NCI-H345 (cell line): ENCODE data around the gene SERPINE1.
"Not testable (repeated sequence)": the region's sequence is repeated elsewhere in the genome, so short reads cannot be mapped to it uniquely, and the experiment has no call there.

ENCODE experiments used
- DNase-seq: peaks from one replicate; lab custom pipeline; 2025; lab: John Stamatoyannopoulos, UW

Gene SERPINE1

DNA sequence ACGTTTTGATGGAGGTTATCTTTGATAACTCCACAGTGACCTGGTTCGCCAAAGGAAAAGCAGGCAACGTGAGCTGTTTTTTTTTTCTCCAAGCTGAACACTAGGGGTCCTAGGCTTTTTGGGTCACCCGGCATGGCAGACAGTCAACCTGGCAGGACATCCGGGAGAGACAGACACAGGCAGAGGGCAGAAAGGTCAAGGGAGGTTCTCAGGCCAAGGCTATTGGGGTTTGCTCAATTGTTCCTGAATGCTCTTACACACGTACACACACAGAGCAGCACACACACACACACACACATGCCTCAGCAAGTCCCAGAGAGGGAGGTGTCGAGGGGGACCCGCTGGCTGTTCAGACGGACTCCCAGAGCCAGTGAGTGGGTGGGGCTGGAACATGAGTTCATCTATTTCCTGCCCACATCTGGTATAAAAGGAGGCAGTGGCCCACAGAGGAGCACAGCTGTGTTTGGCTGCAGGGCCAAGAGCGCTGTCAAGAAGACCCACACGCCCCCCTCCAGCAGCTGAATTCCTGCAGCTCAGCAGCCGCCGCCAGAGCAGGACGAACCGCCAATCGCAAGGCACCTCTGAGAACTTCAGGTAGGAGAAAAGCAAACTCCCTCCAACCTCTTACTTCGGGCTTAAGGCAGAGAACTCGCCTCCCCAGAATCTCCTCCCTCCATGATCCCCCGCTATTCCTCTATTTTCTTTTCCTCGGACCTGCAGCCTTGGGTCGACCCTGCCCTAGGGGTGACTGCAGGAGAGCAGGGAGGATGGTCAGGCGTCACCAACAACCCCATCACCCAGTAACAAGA is at the start of gene SERPINE1:
Gene SERPINE1, plus strand, starts transcription at position 454 of the 809 bp plus-strand sequence. CDS start 1,290 bp downstream, outside the sequence.
- DNase-seq: peak; percentile 29

DNA sequence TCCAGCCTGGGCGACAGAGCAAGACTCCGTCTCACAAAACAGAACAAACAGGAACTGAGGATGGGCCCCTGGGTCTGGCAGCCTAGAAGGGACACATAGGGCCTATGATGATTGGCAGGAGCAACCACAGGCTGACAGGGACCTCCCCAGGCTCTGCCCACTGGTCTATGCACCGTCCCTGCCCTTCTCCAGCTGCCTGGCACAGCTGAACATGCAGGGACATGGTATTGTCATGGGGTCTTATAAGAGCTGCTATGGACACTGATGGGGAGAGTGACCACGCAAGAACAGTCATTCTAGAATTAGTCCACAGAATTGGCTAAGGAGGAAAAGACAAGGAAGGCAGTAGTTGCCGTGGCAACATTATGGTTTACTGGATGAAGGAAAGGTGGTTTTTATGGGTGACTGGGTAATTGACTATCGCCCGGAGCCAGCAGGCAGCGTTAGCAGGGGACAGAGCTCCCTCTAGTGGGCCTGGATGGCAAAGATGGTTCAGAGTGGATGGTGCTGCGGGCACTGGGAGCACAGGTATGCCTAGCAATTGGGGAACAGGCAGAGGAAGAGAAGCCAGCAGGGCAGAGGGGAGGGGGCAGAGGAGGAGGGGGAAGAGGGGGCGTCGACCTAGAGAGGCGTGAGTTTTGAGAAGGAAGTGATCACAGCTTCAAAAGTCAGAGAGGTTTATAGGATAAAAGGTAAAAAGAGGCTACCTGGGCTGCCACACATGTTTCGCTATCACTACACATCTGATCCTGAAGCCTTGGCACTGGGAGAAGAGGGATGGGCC is 49.4 kb upstream of the SERPINE1 start:
- peak; percentile 71 for DNase-seq

DNA sequence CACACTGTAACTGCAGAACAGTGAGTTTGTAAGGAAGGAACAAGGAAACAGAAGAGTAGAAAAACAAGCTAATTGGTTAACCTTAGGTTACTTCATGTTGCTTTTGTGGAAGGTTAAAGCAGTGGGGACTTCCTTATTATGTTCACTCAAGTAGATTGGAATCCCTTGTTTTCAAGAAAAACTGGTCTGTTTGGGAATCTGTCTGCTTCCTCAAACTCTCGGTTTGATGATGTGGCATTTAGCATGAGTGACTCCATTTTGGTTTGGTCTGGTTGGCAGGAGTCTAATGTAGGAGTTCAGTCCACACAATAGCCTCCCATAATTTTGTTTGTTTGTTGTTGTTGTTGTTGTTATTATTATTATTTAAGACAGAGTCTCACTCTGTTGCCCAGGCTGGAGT is 45.5 kb upstream of the SERPINE1 start:
- no peak for DNase-seq

DNA sequence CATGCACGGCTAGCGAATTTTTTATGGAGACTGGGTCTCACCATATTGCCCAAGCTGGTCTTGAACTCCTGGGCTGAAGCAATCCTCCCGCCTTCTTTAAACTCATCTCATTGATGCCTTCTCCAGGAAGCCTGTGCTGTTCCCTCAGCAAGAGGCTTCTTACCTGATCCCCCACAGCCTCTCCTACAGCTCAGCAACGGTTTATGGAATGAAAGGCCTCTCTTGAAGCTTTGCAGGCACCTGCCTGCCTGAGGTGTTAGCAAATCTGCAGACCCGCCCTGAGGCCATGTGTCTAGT is 42.1 kb upstream of the SERPINE1 start:
- DNase-seq: no peak

DNA sequence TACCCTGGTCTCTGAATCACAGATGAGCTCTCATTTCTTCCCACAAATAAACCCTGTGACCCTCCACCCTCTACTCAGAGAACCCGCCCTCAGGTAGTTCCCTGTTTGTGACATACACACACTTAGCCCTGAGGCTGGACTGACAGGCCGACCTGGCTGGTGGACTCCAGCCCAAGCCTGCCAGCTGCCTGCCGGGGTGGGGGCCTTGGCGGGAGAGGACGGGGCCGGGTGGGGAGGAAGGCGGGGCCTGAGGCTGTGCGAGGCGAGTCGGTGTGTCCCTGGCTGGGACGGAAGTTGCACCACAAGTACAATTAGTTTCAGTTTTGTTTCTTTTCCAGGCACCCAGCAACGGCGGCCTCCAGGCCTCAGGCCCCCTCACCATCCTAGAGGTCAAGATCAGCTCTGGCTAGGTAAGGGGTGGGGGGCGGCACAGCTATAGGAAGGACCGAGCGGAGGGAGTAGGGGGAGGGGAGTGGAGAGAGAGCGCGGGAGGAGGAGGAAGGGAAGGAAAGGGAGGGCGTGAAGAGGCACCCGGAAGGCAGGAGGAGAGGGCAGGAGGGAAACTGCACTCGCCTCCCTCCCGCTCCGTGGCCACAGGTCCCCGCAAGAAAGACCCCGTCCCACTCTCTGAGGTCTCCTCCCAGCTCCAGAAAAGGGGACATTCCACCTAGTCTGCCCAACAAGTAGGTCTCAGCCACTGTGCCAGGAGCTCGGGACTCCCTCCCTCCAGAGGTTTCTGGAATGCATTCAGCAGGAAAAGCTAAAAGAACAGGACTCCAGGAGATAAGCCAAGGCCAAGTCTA is 41.5 kb upstream of the SERPINE1 start, which contains the start of gene TRIM56:
Gene TRIM56, plus strand, starts transcription at position 320 of the 803 bp plus-strand sequence. CDS start 1,832 bp downstream, outside the sequence.
- no peak for DNase-seq

DNA sequence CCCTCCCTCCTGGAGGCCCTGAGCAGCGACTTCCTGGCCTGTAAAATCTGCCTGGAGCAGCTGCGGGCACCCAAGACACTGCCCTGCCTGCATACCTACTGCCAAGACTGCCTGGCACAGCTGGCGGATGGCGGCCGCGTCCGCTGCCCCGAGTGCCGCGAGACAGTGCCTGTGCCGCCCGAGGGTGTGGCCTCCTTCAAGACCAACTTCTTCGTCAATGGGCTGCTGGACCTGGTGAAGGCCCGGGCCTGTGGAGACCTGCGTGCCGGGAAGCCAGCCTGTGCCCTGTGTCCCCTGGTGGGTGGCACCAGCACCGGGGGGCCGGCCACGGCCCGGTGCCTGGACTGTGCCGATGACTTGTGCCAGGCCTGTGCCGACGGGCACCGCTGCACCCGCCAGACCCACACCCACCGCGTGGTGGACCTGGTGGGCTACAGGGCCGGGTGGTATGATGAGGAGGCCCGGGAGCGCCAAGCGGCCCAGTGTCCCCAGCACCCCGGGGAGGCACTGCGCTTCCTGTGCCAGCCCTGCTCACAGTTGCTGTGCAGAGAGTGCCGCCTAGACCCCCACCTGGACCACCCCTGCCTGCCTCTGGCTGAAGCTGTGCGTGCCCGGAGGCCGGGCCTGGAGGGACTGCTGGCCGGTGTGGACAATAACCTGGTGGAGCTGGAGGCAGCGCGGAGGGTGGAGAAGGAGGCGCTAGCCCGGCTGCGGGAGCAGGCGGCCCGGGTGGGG is 39.4 kb upstream of the SERPINE1 start:
- no peak for DNase-seq

DNA sequence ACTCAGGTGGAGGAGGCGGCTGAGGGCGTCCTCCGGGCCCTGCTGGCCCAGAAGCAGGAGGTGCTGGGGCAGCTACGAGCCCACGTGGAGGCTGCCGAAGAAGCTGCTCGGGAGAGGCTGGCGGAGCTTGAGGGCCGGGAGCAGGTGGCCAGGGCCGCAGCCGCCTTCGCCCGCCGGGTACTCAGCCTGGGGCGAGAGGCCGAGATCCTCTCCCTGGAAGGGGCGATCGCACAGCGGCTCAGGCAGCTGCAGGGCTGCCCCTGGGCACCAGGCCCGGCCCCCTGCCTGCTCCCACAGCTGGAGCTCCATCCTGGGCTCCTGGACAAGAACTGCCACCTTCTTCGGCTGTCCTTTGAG is 38.9 kb upstream of the SERPINE1 start:
- no peak for DNase-seq

DNA sequence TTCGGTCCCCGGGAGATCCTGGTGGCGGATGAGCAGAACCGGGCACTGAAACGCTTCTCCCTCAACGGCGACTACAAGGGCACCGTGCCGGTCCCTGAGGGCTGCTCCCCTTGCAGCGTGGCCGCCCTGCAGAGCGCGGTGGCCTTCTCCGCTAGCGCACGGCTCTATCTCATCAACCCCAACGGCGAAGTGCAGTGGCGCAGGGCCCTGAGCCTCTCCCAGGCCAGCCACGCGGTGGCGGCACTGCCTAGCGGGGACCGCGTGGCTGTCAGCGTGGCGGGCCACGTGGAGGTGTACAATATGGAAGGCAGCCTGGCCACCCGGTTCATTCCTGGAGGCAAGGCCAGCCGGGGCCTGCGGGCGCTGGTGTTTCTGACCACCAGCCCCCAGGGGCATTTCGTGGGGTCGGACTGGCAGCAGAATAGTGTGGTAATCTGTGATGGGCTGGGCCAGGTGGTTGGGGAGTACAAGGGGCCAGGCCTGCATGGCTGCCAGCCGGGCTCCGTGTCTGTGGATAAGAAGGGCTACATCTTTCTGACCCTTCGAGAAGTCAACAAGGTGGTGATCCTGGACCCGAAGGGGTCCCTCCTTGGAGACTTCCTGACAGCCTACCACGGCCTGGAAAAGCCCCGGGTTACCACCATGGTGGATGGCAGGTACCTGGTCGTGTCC is 37.9 kb upstream of the SERPINE1 start:
- no peak for DNase-seq

DNA sequence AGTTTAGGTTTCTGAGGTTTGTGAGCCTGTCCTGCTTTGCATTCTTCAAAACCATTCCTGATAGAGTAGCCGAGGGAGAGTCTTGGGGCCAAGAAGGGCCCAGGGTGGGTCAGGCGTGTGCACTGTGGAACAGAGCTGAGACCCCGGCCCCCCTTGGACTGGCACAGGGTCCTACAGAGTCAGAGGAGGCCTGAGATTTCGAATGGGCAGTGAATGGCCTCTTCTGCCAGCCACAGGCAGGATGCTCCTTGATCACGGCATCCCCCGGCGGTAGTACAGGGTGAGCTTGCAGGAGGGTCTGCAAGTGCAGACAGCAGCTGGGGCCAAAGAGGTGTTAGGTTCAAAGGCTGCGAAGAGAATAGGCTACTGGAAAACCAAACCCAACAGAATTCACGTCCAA is 37.0 kb upstream of the SERPINE1 start:
- DNase-seq: no peak

DNA sequence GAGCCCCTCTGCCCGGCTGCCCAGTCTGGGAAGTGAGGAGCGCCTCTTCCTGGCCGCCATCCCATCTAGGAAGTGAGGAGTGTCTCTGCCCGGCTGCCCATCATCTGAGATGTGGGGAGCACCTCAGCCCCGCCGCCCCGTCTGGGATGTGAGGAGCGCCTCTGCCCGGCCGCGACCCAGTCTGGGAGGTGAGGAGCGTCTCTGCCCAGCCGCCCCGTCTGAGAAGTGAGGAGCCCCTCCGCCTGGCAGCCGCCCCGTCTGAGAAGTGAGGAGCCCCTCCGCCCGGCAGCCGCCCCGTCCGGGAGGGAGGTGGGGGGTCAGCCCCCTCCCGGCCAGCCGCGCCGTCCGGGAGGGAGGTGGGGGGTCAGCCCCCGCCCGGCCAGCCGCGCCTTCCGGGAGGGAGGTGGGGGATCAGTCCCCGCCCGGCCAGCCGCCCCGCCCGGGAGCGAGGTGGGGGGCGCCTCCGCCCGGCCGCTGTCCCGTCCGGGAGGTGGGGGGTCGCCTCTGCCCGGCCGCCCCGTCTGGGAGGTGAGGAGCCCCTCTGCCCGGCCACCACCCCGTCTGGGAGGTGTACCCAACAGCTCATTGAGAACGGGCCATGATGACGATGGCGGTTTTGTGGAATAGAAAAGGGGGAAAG is 34.5 kb upstream of the SERPINE1 start:
- DNase-seq: not testable (repeated sequence)

DNA sequence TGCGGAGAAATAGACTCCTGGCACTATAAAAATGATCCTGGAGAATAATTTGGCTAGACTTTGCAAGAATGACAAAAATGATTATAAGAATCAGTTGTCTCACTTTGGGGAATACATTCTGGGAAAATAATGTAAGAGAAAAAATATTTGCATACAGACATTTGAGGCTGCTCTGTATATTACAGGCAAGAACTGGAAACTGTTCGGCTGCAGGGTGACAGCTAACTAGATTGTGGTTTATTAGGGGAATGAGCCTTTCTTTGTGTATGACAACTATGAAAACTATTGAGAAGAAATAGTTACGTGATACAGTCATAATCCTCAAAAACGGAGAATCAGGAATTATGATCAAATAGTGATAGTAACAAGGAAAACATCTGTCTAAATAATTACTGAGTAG is 33.0 kb upstream of the SERPINE1 start:
- DNase-seq: no peak

DNA sequence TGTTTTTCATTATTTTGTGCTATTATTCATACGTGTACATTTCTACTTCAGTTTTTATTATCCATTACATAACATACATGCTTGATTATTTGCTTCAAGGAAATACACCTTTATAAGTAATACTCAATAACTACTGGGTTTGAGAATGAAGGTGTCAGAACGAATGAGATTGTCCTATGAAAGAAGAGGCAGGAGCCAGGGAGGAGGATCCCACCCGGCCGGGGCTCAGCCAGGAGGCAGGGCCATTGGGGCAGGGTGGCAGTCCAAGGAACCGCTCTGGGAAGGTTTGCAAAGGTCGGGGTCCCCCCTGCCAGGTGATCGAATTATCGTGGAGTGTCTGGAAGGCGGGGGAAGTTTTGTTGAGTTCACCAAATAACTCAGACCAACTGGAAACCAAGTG is 32.5 kb upstream of the SERPINE1 start:
- DNase-seq: no peak

DNA sequence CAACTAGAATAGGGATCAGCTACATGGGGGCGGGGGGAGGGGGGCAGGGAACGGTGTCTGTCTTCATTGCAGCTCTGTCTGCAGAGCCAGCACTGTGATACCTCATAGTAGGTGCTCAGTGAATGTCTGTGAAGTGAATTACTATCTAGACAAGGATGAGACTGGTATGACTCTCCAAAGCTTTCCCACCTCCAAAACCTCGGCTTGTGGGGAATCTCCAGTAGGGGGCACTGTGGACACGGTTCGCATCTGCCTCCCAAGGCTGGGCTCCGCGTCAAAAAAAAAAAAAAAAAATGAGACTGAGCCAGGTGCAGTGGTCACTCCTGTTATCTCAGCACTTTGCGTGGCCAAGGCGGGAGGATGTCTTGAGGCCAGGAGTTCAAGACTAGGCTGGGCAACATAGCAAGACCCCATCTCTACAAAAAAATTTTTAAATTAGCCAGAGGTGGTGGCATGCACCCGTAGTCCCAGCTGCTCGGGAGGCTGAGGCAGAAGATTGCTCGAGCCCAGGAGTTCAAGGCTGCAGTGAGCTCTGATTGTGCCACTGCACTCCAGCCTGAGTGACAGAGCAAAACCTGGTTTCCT is 32.0 kb upstream of the SERPINE1 start:
- DNase-seq: no peak

DNA sequence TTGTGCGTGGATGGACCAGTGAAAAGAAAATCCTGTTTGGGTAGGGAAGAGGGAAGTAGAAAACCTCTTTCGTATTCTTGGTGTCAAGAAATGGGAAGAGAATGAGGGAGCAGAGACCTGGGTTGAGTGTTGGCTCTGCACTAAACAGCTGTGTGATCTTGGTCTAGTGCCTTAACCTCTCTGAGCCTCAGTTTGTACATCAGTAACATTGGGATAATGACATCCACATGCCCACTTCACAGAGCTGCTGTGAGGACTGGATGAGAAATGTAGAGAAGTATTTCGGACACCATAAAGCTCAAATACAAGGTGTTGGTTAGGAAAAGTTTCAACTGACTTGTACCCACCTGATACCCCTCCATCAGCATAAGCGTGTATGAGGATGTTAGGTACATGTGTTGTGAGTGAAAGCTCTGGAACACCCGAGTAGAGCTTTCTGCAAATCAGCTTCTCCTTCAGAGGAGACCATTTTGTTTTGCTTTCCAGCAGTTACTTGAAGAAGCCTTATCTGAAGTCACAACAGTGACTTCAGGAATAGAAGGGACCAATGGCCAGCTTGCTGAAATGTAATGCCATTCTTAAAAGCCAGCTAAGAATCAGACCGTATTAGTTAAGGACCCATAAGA is 30.5 kb upstream of the SERPINE1 start:
- no peak for DNase-seq

DNA sequence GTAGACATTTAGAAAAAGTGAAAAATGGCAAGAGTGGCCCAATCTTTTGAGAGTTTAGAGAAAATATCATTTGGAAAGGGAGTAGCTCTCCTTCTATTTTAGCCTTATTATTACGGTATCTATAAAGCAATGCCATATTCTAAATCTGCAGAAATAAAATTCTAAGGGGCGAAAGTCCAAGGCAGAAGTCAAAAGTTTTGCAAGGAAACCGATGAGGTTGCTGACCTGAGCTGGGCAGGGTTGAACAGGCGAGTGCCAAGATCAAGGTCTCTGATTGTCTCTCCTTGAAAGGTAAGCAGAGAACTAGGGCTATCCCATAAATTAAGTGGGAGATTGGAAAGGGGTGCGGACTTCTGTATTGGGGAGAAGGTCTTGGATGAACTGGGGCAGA is 30.0 kb upstream of the SERPINE1 start:
- no peak for DNase-seq

DNA sequence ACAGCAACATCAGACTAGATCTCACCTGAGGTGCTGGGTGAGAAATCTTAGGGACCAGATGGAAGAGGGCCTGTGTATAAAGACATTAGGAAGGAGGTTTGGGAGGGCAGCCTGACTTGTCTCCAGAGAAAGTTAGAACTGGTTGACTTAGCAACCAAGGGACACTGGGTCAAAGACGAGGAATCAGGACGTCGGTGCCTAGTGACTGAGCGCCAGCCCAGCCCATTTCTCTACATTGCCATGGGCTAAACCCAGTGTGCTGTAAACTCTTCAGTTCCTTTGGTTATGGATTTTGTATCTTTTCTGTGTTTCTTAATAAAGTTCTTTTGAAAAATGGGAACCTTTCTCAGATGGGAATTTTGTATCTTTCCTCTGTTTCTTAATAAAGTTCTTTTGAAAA is 29.3 kb upstream of the SERPINE1 start:
- no peak for DNase-seq

DNA sequence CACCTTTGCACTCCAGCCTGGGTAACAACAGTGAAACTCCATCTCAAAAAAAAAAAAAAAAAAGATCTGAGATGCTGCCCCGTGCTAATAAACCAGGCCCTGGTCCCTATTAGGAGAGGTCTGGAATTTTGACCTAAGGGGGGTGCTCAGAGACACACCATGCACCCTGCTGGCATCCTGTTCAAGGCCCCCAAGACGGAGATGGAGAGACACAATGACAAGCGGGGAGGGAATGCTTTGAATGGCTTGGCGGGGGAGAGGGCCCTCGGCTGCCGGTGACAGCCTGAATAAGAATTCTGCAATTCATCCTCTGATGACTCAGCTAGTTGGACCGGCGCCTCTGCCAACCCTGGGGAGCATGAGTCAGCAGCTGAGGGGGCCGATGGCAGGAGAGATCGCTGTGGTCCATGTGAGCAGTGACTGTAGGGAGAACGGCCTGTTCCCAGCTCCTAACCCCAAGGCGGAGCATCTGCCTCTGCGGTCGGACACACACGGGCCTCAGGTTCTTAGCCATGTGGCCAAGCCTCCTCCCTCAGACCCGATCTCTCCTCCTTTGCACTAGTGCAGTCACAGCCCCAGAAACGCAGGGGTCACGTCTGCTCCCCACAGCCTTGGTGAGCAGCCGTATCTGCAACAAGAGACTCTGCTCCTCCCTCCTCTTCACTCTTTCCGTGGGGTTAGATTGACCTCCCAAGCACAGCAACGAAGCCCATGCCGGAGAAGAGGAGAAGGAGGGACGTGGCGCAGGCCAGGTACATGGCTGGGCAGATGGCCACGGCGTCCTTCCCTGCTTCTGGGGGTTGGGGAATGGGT is 26.7 kb upstream of the SERPINE1 start:
- DNase-seq: no peak

DNA sequence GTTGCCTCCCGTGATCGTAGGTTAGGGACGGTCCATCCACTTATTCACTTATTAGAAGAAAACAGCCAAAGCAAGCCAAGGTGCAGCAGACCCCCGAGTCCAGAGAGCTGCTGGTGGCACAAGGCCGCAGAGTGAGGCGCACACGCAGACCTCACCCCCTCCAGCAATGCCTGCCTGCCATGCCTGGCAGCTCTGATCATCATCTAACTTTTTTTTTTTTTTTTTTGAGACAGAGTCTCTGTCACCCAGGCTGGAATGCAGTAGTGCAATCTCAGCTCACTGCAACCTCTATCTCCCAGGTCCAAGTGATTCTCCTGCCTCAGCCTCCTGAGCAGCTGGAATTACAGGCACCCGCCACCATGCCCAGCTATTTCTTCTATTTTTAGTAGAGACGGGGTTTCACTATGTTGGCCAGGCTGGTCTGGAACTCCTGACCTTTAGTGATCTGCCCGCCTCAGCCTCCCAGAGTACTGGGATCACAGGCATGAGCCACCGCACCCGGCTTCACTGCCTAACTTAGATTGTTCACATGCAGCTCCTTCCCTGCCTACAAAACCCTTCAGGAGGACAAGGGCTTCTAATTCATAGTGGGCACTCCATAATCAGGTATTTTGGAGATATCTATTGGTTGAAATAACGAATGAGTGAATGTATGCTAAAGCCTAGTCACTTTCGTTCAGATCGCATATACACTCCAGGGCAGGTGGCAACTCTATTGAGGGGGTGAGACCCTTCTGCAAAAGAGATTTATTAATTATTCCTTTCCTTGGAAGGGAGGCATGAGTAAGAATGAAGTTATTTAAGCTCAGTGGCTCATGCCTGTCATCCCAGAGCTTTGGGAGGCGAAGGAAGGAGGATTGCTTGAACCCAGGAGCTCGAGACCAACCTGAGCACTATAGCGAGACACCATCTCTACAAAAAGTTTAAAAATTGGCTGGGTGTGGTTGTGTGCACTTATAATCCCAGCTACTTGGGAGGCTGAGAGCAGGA is 25.8 kb upstream of the SERPINE1 start:
- no peak for DNase-seq
